Thyroid gland (tissue), 4 donors: ENCODE results near the gene PLCD1. TPM values are rescaled to one million over a fixed set of nuclear protein-coding genes. Genes with fewer than 3 reads are reported as not detected.

Experiments used
- DNase-seq, 2 donors: peaks; one replicate each; pipeline ENCODE4 v3.0.0-alpha.2; 2019
- H3K27ac ChIP-seq, 3 donors: fragments of 200-600 bp; sonication (generic); 1 replicate in 2 of 3; 2 replicates in 1 of 3; pipeline ENCODE4 v1.5.1; 2016 to 2019; ENCODE audit warnings: mild to moderate bottlenecking in 1 of 3, moderate library complexity in 1 of 3
- H3K27me3 ChIP-seq: fragments of 200-600 bp; sonication (generic); one replicate; pipeline ENCODE4 v1.5.1; 2019
- H3K36me3 ChIP-seq, 2 donors: fragments of 200-600 bp; sonication (generic); one replicate each; pipeline ENCODE4 v1.5.1; 2016 to 2019
- H3K4me1 ChIP-seq, 2 donors: fragments of 200-600 bp; sonication (generic); one replicate each; pipeline ENCODE4 v1.5.1; 2017 to 2019
- H3K4me3 ChIP-seq, 3 donors: fragments of 200-600 bp; sonication (generic); replicated peaks in 1 of 3; 1 replicate in 2 of 3; 2 replicates in 1 of 3; pipeline ENCODE4 v1.5.1; 2016; ENCODE audit warnings: mild to moderate bottlenecking in 1 of 3
- H3K9me3 ChIP-seq: fragments of 200-600 bp; sonication (generic); one replicate; pipeline ENCODE4 v1.5.1; 2017
- POLR2A ChIP-seq, 2 donors: fragments of 450-650 bp; IDR thresholded peaks; one replicate each; pipeline ENCODE4 v1.6.1; 2017; ENCODE audit warnings: antibody characterized with exemption in 2 of 2, mild to moderate bottlenecking in 2 of 2, moderate library complexity in 1 of 2
- WGBS, 2 donors: methylation state at CpG; one replicate each; pipeline ENCODE4 v1.1.5; 2017; 5-methylcytosine and 5-hydroxymethylcytosine counted together
- intact Hi-C: fragments of 100-400 bp; cut with DNase I; formaldehyde crosslinking; loops from one replicate; pipeline ENCODE4 v1.15.1; 2023
- total RNA-seq, 4 donors: library from RNA; depleted of rRNA; stranded (reverse); fragments of >200 nt; gene quantifications; one replicate each; pipeline ENCODE4 v1.2.3, GENCODE V29; 2016
- TF ChIP-seq, protein P1 (sequence below), 6 experiments: fragments of 200-600 bp in 3 of 6; fragments of 450-650 bp in 3 of 6; sonication (generic) in 3 of 6; IDR thresholded peaks; one replicate each; pipeline ENCODE4 v1.5.1; 2016 to 2019; ENCODE audit warnings: antibody characterized with exemption in 6 of 6, mild to moderate bottlenecking in 2 of 6, inconsistent platforms in 1 of 6, moderate library complexity in 1 of 6

Gene PLCD1
- total RNA-seq, 4 donors from 2014 or later = 13.8 to 19.9 (median 16.0) TPM

DNA sequence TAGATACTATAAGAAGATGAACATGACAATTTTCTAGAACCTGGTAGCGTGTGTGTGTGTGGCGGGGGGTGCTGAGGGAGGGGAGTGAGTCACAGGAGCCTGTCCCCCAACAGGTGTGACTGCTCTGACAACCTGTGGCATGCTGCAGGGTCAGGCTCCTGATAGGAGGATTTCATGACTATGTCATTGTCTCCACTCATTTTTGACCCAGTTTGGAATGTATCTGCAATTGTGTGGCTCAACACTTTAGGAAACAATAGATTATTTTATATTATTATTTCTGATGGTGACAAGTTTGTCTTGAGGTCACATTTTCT, 48.1 kb downstream of the PLCD1 start:
- DNase-seq = no peak
- H3K4me3 ChIP-seq = no peak overlapping the region
- H3K9me3 ChIP-seq = no peaks in the 10 kb centered on the region
- intact Hi-C loops = no loop called here
- no peaks in the 10 kb centered on the region for H3K27me3 ChIP-seq
- H3K36me3 ChIP-seq = peaks cover 0 to 7% of the 10 kb centered on the region in 2 donors
- WGBS, 2 donors = 96 to 100% methylated on average over 2 of the region's 2 CpGs
- no peak for TF ChIP-seq POLR2A (IDR thresholded peaks at IDR 0.05)
- TF ChIP-seq, protein P1, sequence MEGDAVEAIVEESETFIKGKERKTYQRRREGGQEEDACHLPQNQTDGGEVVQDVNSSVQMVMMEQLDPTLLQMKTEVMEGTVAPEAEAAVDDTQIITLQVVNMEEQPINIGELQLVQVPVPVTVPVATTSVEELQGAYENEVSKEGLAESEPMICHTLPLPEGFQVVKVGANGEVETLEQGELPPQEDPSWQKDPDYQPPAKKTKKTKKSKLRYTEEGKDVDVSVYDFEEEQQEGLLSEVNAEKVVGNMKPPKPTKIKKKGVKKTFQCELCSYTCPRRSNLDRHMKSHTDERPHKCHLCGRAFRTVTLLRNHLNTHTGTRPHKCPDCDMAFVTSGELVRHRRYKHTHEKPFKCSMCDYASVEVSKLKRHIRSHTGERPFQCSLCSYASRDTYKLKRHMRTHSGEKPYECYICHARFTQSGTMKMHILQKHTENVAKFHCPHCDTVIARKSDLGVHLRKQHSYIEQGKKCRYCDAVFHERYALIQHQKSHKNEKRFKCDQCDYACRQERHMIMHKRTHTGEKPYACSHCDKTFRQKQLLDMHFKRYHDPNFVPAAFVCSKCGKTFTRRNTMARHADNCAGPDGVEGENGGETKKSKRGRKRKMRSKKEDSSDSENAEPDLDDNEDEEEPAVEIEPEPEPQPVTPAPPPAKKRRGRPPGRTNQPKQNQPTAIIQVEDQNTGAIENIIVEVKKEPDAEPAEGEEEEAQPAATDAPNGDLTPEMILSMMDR (IDR thresholded peaks at IDR 0.05) = no peak
- H3K27ac ChIP-seq = no peak overlapping the region
- H3K4me1 ChIP-seq = no peaks in the 10 kb centered on the region

DNA sequence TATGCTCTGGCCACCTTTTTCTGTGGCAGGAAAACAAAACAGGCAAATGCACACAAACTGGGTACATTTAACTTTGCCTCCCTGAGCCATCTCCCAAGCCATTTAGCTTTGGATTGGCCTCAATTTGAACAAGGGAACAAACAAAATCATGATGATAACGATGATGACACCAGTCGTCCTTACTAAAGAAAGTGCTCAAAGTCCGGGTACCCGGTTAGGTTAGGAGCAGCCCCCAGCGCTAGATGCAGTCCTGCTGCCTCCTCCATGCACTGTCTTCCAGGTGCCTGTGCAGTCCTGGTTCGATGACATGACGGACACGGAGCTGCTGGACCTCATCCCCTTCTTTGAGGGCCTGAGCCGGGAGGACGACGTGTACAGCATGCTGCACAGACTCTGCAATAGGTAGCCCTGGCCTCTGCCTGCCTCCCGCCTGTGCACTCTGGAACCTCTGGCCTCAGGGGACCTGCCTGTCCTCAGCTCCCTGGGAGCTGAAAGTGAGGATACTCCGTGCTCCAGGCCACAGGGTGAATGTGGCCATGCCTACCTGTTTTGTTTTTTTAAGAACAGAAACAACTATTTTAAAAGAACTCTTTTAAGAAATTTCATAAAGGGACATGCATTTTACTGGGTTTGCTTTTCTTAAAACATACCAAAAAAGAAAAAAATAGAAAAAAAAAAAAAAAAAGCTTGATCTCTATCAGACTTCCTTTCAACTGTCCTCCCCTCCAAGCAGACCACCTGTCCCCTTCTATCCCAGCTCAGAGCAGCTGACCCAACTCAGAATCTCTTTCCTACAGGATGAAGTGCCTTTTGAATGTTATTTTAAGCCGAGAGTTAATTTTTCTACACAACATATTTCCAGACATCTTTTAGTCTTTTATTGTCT, 48.7 kb downstream of the PLCD1 start:
- WGBS, 2 donors = 91 to 92% methylated on average over 14 of the region's 14 CpGs
- H3K36me3 ChIP-seq = peaks cover 0 to 12% of the 10 kb centered on the region in 2 donors
- H3K9me3 ChIP-seq = no peaks in the 10 kb centered on the region
- no peaks in the 10 kb centered on the region for H3K27me3 ChIP-seq
- DNase-seq = no peak
- H3K4me1 ChIP-seq = no peaks in the 10 kb centered on the region
- H3K4me3 ChIP-seq = no peak overlapping the region
- H3K27ac ChIP-seq = no peak overlapping the region
- TF ChIP-seq POLR2A (IDR thresholded peaks at IDR 0.05) = no peak
- TF ChIP-seq, protein P1 (IDR thresholded peaks at IDR 0.05) = no peak
- intact Hi-C loops = no loop called here

DNA sequence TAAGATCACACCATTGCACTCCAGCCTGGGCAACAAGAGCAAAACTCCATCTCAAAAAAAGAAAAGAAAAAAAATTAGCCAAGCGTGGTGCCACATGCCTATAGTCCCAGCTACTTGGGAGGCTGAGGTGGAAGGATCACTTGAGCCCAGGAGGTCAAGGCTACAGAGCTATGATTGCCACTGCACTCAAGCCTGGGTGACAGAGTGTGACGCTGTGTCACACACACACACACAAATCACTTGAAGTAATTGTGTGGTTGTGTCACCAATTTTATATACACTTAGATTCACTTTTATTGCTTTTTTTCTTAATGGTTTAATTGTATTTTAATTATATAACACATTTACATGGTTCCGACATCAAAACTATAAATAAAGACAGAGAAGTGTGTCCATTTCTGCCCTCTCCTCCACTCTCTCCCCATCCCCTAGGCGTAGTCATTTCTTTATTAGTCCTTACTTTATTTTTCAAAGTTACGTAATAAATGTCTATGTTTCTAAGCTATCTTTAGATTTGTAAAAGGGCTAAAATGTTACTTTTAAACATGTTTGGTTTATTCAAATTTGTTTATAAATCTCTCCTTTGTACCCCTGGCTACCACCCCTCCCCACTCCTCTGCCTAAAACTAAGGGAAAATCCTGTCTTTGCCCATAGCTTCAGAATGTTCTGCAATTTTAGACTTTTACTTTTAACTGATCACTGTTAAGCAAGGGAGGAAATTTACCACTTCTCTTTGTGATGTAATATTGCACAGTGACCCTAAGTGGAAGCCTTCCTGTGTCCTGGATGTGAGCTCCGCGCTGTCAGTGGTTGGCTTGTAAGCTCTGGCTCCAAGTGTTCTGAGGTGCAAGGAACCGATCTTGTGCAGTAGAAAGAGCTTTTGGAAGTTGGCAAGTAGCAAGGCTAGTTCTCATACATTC, 49.6 kb downstream of the PLCD1 start:
- H3K9me3 ChIP-seq = no peaks in the 10 kb centered on the region
- H3K27ac ChIP-seq = no peak overlapping the region
- H3K27me3 ChIP-seq = no peaks in the 10 kb centered on the region
- TF ChIP-seq, protein P1 (IDR thresholded peaks at IDR 0.05) = no peak
- no peak for TF ChIP-seq POLR2A (IDR thresholded peaks at IDR 0.05)
- no peak overlapping the region for H3K4me3 ChIP-seq
- no peak for DNase-seq
- no peaks in the 10 kb centered on the region for H3K4me1 ChIP-seq
- intact Hi-C loops = no loop called here
- peaks cover 0 to 12% of the 10 kb centered on the region in 2 donors for H3K36me3 ChIP-seq
- WGBS, 2 donors = 93 to 97% methylated on average over 8 of the region's 8 CpGs

GRCh38 chr3:37974121-37975083, 55.0 kb downstream of the PLCD1 start:
- Histone ChIP-seq H3K27ac (no peak overlapping the region), H3K36me3 (peaks cover 0 to 5% of the 10 kb centered on the region in 2 donors)
- DNase-seq = peak; percentile 54 to 59

More at GRCh38 chr3:37974121-37975083, 55.0 kb downstream of the PLCD1 start:
- peaks cover 0 to 2% of the 10 kb centered on the region in 2 donors for H3K4me1 ChIP-seq
- intact Hi-C loops = no loop called here
- no peaks in the 10 kb centered on the region for H3K27me3 ChIP-seq
- no peaks in the 10 kb centered on the region for H3K9me3 ChIP-seq
- H3K4me3 ChIP-seq = no peak overlapping the region
- TF ChIP-seq, protein P1 (IDR thresholded peaks at IDR 0.05) = peak; percentile 41 to 78 (median 46)
- TF ChIP-seq POLR2A (IDR thresholded peaks at IDR 0.05) = no peak
- 76 to 81% methylated on average over 8 to 9 of the region's 9 CpGs for WGBS, 2 donors
